Activated T-cell treated with anti-CD3 and anti-CD28 coated beads, Interleukin-2, amount 50 U/mL, for 4 hours (primary cell): ENCODE results near the gene CNKSR2. TPM values are rescaled to one million over a fixed set of nuclear protein-coding genes. Genes with fewer than 3 reads are reported as not detected.

Source experiments
- ATAC-seq, 2 donors: fragments of 200-7000 bp; cut with Tn5 transposase; one replicate each; pipeline ENCODE4 v1.10.0; 2021
- DNase-seq: peaks from one replicate; pipeline ENCODE4 v3.0.0-alpha.2; 2020
- H3K27me3 Mint-ChIP-seq: one replicate; pipeline ENCODE4 v1.8.0; 2021; ENCODE audit warnings: low read depth, mixed read lengths
- H3K36me3 Mint-ChIP-seq: one replicate; pipeline ENCODE4 v1.8.0; 2022; ENCODE audit warnings: mixed read lengths; ENCODE audit not compliant: insufficient read depth
- H3K4me1 Mint-ChIP-seq: one replicate; pipeline ENCODE4 v1.8.0; 2021; ENCODE audit warnings: low read depth, mixed read lengths
- H3K4me3 Mint-ChIP-seq: one replicate; pipeline ENCODE4 v1.8.0; 2021; ENCODE audit warnings: mild to moderate bottlenecking, moderate library complexity, mixed read lengths
- H3K9me3 Mint-ChIP-seq: one replicate; pipeline ENCODE4 v1.8.0; 2021; ENCODE audit warnings: mixed read lengths
- total RNA-seq, 3 donors: library from RNA; stranded (reverse); gene quantifications; one replicate each; pipeline ENCODE4 v1.2.1, GENCODE V29; 2021

The CNKSR2 gene
- total RNA-seq, 3 donors from 2014 or later = 6.4 to 11.4 (median 9.0) TPM

GRCh38 chrX:21658152-21658737 lies 284.0 kb downstream of the CNKSR2 start, which contains the start of gene KLHL34:
TSS of gene KLHL34 (minus strand) at chrX:21658330. CDS start at chrX:21657788, 542 bp downstream.
- Mint-ChIP-seq H3K9me3 (no peaks in the 10 kb centered on the region), H3K36me3 (no peaks in the 10 kb centered on the region), H3K4me1 (peaks cover 6% of the 10 kb centered on the region), H3K27me3 (peaks cover 5% of the 10 kb centered on the region), H3K4me3 (peak within 1 kb of the TSS; percentile 59)
- peak; percentile 65 for ATAC-seq
- DNase-seq = no peak

- Mint-ChIP-seq H3K36me3 (no peaks in the 10 kb centered on the region), H3K9me3 (no peaks in the 10 kb centered on the region), H3K4me1 (peaks cover 6% of the 10 kb centered on the region), H3K27me3 (peaks cover 5% of the 10 kb centered on the region), H3K4me3 (peak overlapping the region; percentile 59)
- no peak for DNase-seq
- peak; percentile 49 to 51 for ATAC-seq
Observed at GRCh38 chrX:21658746-21659145, 284.5 kb downstream of the CNKSR2 start.

- H3K36me3 Mint-ChIP-seq = no peaks in the 10 kb centered on the region
Observed at GRCh38 chrX:21659320-21659719, 285.1 kb downstream of the CNKSR2 start.

GRCh38 chrX:21660156-21660555 lies 285.9 kb downstream of the CNKSR2 start:
- ATAC-seq (no peak), DNase-seq (no peak)
- H3K4me1 Mint-ChIP-seq = peaks cover 6% of the 10 kb centered on the region
- no peak overlapping the region for H3K4me3 Mint-ChIP-seq
- H3K36me3 Mint-ChIP-seq = no peaks in the 10 kb centered on the region
- H3K9me3 Mint-ChIP-seq = no peaks in the 10 kb centered on the region
- peaks cover 7% of the 10 kb centered on the region for H3K27me3 Mint-ChIP-seq

More at GRCh38 chrX:21659320-21659719, 285.1 kb downstream of the CNKSR2 start:
- Mint-ChIP-seq H3K27me3 (peaks cover 5% of the 10 kb centered on the region), H3K4me3 (peak overlapping the region; percentile 59), H3K9me3 (no peaks in the 10 kb centered on the region), H3K4me1 (peaks cover 6% of the 10 kb centered on the region)
- no peak for ATAC-seq
- no peak for DNase-seq

- DNase-seq (no peak), ATAC-seq (no peak)
- peaks cover 4% of the 10 kb centered on the region for H3K4me1 Mint-ChIP-seq
- H3K36me3 Mint-ChIP-seq = no peaks in the 10 kb centered on the region
- no peak overlapping the region for H3K4me3 Mint-ChIP-seq
- H3K9me3 Mint-ChIP-seq = no peaks in the 10 kb centered on the region
- peaks cover 7% of the 10 kb centered on the region for H3K27me3 Mint-ChIP-seq
Observed at GRCh38 chrX:21661316-21661715, 287.1 kb downstream of the CNKSR2 start.

GRCh38 chrX:21662761-21663160 lies 288.5 kb downstream of the CNKSR2 start:
- no peak for ATAC-seq
- H3K4me1 Mint-ChIP-seq = peaks cover 4% of the 10 kb centered on the region
- H3K36me3 Mint-ChIP-seq = no peaks in the 10 kb centered on the region
- H3K9me3 Mint-ChIP-seq = no peaks in the 10 kb centered on the region
- no peak overlapping the region for H3K4me3 Mint-ChIP-seq
- DNase-seq = no peak
- peaks cover 7% of the 10 kb centered on the region for H3K27me3 Mint-ChIP-seq

DNA sequence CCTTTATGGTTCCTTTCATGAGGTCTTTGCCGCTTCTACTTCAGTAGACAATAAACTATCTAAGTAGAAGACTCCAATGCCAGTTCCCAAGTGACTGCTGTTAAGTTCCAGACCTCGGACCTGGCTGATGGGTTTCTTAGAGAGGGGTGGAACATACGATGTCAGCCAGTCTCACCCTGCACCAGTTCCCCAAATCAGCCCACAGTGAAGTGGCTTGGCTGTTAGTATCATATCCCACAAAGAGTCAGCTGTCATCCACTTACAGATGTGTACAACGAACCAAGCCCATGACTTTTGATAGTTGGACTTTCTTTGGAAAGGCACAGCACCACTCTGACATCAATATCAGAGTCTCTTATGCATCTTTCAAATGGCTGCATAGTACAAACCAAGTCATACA lies 292.0 kb downstream of the CNKSR2 start:
- Mint-ChIP-seq H3K27me3 (peaks cover 7% of the 10 kb centered on the region), H3K4me1 (no peaks in the 10 kb centered on the region), H3K4me3 (no peak overlapping the region), H3K36me3 (no peaks in the 10 kb centered on the region), H3K9me3 (no peaks in the 10 kb centered on the region)
- DNase-seq (no peak), ATAC-seq (no peak)

DNA sequence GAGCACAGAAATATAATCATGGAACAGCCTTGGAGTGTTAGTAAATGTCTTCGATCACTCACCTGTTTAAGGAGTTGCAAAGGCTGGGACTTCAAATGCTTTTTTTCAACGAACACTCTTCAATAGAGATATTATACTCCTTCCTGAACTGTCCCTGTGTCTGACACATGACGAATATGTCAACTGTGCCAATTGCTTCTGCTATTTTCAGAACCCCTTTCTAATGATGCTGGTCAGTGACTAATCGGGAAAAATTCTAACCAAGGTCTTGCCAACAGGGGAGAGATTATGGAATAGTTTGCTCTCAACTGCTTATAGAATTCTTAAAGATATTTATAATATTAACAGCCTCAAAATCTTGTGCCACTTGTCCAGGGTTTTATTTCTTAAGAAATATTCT lies 292.5 kb downstream of the CNKSR2 start:
- Mint-ChIP-seq H3K4me1 (no peaks in the 10 kb centered on the region), H3K27me3 (peaks cover 7% of the 10 kb centered on the region), H3K4me3 (no peak overlapping the region), H3K9me3 (no peaks in the 10 kb centered on the region), H3K36me3 (no peaks in the 10 kb centered on the region)
- DNase-seq (no peak), ATAC-seq (no peak)

DNA sequence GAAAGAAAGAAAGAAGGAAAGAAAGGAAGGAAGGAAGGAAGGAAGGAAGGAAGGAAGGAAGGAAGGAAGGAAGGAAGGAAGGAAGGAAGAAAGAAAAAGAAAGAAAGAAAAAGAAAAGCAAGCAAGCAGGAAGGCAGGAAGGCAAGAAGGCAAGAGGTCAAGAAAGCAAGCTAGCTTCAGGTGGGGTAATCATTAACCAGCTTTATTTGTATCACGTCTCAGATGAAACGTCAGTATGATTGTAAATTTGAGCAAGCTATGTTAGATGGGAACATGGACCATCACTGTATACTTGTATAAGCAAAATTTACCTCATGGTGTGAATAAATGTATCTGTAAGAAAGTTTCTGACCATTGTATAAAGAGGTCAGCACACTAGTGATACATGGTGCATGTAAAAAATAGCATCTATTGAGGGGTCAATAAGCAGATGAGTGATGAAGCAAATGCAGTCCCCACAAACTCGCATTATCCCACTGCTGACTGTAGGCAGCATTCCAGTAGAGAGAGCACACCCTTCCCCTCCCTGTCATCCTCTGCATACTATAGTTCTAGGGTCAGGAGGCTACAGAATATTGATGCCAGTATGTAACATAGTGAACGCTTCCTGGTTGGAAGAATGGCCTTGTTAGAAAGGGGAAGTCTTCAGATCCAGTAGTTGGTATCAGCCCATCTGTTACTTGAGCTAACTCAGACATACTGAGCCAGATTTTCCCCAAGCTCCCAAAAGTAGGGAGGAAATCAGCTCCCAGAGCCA lies 300.4 kb downstream of the CNKSR2 start:
- Mint-ChIP-seq H3K27me3 (peaks cover 3% of the 10 kb centered on the region), H3K36me3 (no peaks in the 10 kb centered on the region), H3K9me3 (no peaks in the 10 kb centered on the region), H3K4me1 (no peaks in the 10 kb centered on the region), H3K4me3 (no peak overlapping the region)
- DNase-seq (no peak), ATAC-seq (no peak)

GRCh38 chrX:21675931-21676330 lies 301.7 kb downstream of the CNKSR2 start:
- Mint-ChIP-seq H3K36me3 (no peaks in the 10 kb centered on the region), H3K9me3 (no peaks in the 10 kb centered on the region), H3K4me3 (no peak overlapping the region), H3K27me3 (peaks cover 3% of the 10 kb centered on the region), H3K4me1 (no peaks in the 10 kb centered on the region)
- ATAC-seq (no peak), DNase-seq (no peak)

GRCh38 chrX:21678048-21678612 lies 303.9 kb downstream of the CNKSR2 start:
- DNase-seq = no peak
- no peaks in the 10 kb centered on the region for H3K9me3 Mint-ChIP-seq
- no peak for ATAC-seq
- no peaks in the 10 kb centered on the region for H3K36me3 Mint-ChIP-seq
- no peak overlapping the region for H3K4me3 Mint-ChIP-seq
- no peaks in the 10 kb centered on the region for H3K4me1 Mint-ChIP-seq
- H3K27me3 Mint-ChIP-seq = peaks cover under 1% of the 10 kb centered on the region

GRCh38 chrX:21683941-21684340 lies 309.7 kb downstream of the CNKSR2 start:
- Mint-ChIP-seq H3K9me3 (no peaks in the 10 kb centered on the region), H3K4me1 (no peaks in the 10 kb centered on the region), H3K36me3 (no peaks in the 10 kb centered on the region), H3K27me3 (no peaks in the 10 kb centered on the region), H3K4me3 (no peak overlapping the region)
- ATAC-seq (no peak), DNase-seq (no peak)

DNA sequence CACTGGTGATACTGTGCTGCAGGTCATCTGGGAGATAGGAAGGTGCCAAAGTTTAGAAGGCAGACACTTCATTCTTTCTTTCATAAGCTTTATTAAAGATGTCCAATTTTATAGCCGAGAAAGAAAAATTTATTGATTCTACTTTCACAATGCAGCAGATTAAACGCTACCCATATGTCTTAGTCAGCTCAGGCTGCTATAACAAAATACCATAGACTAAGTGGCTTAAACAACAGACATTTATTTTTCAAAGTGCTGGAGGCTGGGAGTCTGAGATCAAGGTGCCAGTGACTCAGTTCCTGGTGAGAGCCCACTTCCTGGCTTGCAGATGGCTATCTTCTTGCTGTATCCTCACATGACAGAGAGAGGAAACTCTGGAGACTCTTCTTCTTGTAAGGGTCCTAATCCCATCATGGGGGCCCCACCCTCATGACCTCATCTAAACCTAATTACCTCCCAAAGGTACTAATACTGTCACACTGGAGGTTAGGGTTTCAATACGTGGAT lies 317.3 kb downstream of the CNKSR2 start:
- H3K27me3 Mint-ChIP-seq = no peaks in the 10 kb centered on the region
- H3K36me3 Mint-ChIP-seq = no peaks in the 10 kb centered on the region
- no peaks in the 10 kb centered on the region for H3K9me3 Mint-ChIP-seq
- no peaks in the 10 kb centered on the region for H3K4me1 Mint-ChIP-seq
- DNase-seq = no peak
- H3K4me3 Mint-ChIP-seq = no peak overlapping the region
- ATAC-seq = no peak

GRCh38 chrX:21698272-21698671 lies 324.1 kb downstream of the CNKSR2 start:
- Mint-ChIP-seq H3K36me3 (no peaks in the 10 kb centered on the region), H3K27me3 (no peaks in the 10 kb centered on the region), H3K4me1 (no peaks in the 10 kb centered on the region), H3K9me3 (no peaks in the 10 kb centered on the region), H3K4me3 (no peak overlapping the region)
- no peak for ATAC-seq
- DNase-seq = no peak

GRCh38 chrX:21699136-21699535 lies 324.9 kb downstream of the CNKSR2 start:
- ATAC-seq (no peak), DNase-seq (no peak)
- Mint-ChIP-seq H3K4me1 (no peaks in the 10 kb centered on the region), H3K36me3 (no peaks in the 10 kb centered on the region), H3K4me3 (no peak overlapping the region), H3K27me3 (no peaks in the 10 kb centered on the region), H3K9me3 (no peaks in the 10 kb centered on the region)
